GM04504 (cell line): ENCODE measurements around the gene BABAM2.

Experiments
- DNase-seq: peaks from one replicate; pipeline ENCODE4 v3.0.0-alpha.2; 2012; ENCODE audit warnings: low read depth

BABAM2 gene

GRCh38 chr2:28380219-28380618, 489.7 kb downstream of the BABAM2 start:
- no peak for DNase-seq

DNA sequence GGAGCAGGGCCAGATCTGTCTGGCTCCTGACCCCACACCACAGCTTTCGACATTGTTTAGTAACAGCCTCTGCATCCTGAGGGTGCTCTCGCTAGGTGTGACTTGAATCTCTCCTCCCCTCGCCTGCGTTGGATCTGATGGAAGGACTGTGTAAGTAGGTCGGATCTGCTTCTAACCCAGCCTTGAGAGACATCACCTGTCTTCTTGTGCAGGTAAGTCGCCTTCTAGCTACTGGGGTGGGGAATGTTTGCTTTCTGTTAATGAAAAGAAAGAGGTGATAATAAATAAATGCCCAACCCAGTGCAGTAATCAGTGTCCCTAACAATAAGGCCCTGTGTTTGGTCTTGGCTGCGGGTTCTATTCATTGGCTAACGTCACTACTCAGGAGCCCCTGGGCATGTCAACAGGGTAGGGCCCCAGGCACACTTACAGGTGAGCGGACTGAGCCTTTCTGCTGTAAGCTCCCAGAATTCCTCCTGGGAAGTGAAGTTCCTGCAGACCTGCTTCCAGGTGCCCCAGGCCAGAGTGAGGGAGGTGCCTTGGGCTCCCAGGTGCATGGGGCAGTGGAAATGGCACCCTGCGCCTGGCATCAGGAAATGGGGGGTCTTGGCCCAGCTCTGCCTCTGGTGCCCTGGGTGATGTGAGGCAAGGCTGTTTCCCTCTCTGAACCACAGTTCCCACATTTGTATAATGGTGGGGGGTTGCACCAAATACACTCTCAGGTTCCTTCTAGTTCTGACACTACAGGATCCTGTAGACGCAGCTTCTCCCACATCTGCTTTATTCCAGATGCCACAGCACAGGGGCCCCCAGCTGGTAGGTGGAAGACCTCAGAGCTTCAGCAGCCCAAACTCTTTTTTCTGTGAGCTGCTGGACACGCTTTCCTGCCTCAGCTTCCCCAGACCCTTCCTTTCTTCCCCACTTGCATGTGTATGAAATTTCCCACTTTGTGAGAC, 491.0 kb downstream of the BABAM2 start:
- DNase-seq = no peak

- DNase-seq = no peak
Observed at GRCh38 chr2:28382755-28383154, 492.2 kb downstream of the BABAM2 start.

DNA sequence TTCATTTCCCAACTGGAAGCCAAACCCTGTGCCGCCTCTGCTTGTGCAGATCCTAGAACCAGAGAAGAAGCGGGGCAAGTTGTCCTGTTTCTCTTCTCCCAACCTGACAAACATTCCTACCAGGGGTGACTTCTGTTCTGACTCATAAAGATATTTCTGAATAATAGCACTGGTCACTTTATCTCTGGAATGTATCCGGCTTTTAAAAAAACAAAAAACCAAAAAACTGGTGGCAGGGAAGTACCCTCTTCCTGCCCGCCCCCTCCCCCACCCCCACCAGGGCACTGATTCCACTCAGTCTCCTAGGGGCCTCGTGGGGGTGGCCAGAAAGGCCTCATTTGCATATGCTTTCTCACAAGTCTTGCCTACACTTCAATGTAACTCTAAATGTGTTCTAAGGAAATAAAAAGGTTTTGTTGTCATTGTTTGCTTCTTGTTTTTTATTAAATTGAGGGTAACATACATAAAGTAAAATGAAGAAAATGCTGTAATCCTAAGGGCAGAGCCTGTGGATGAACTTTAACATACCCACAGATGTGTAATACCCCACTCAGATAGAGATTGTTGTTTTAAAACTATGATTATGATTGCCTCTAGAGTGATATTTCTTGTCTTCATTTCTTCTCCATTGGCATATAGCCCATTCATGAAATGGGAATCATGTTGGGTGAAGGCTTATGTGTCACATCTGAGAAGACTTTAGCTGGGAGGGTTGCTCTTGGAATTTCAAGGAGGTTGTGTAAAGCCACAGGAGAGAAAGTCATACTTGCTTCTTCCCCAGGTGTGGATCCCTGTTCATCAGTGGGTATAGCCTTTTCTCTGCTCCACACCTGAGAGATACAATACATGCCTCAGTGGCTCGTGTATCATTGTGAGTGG, 496.8 kb downstream of the BABAM2 start:
- DNase-seq = no peak
